Breast epithelium (tissue), 3 donors: ENCODE measurements around the gene FAM72D.
"Not testable (repeated sequence)": the region's sequence is repeated elsewhere in the genome, so short reads cannot be mapped to it uniquely, and the experiment has no call there.

Source experiments
- POLR2A ChIP-seq: fragments of 450-650 bp; IDR thresholded peaks from one replicate; pipeline ENCODE4 v1.6.1; 2016; ENCODE audit warnings: antibody characterized with exemption, mild to moderate bottlenecking, moderate library complexity
- POLR2AphosphoS5 ChIP-seq, 3 donors: sonication (generic); formaldehyde crosslinking; IDR thresholded peaks; one replicate each; pipeline ENCODE4 v1.6.1; 2017; ENCODE audit warnings: antibody characterized with exemption in 3 of 3
- TF ChIP-seq, protein P1 (sequence below), 3 donors: fragments of 450-650 bp; IDR thresholded peaks; one replicate each; pipeline ENCODE4 v1.5.1; 2016 to 2017; ENCODE audit warnings: antibody characterized with exemption in 3 of 3, mild to moderate bottlenecking in 3 of 3, moderate library complexity in 3 of 3

DNA sequence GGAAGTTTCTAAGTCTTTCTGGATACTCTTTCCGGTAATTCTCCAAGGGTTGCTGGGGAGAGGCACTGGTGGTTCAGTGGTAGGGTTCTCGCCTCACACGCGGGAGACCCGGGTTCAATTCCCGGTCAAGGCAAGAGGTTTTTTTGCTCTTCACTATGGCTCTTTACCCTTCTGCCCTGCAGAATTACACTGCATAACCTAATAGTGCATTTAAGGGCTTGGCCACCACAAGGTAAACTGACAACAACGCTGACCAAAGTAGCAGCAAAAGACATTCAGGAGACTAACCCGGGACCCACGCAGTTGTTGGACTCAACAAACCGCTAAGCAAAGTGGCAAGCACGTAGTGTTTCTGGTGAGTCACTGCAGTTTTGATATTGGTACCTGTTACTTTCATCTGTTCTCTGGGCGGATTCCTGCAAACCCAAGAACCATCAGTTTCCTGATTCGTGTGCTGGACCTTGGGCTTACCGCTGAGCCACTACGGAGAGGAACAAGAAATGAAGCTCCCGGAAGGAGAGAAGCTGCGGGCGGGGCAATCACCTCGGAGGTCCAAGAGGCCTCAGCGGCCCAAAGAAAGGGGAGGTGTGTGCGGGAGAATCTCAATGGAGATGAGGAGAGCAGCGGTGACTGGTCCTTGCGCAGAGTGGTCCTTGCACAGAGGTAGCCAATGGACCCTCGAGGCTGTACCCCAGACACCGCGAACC is 65.4 kb downstream of the FAM72D start:
- TF ChIP-seq, protein P1, sequence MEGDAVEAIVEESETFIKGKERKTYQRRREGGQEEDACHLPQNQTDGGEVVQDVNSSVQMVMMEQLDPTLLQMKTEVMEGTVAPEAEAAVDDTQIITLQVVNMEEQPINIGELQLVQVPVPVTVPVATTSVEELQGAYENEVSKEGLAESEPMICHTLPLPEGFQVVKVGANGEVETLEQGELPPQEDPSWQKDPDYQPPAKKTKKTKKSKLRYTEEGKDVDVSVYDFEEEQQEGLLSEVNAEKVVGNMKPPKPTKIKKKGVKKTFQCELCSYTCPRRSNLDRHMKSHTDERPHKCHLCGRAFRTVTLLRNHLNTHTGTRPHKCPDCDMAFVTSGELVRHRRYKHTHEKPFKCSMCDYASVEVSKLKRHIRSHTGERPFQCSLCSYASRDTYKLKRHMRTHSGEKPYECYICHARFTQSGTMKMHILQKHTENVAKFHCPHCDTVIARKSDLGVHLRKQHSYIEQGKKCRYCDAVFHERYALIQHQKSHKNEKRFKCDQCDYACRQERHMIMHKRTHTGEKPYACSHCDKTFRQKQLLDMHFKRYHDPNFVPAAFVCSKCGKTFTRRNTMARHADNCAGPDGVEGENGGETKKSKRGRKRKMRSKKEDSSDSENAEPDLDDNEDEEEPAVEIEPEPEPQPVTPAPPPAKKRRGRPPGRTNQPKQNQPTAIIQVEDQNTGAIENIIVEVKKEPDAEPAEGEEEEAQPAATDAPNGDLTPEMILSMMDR (IDR thresholded peaks at IDR 0.05), result not testable (repeated sequence)
- not testable (repeated sequence) for TF ChIP-seq POLR2A; POLR2AphosphoS5 (IDR thresholded peaks at IDR 0.05)
